Adrenal gland (tissue), 5 donors: ENCODE data around the gene XYLT1.

Experiments used
- POLR2A ChIP-seq, 2 donors: fragments of 450-650 bp; IDR thresholded peaks; one replicate each; pipeline ENCODE4 v1.6.1; 2017; ENCODE audit warnings: antibody characterized with exemption in 2 of 2, mild to moderate bottlenecking in 2 of 2, moderate library complexity in 1 of 2
- TF ChIP-seq, protein P1 (sequence below), 6 experiments: fragments of 450-650 bp in 4 of 6; fragments of 200-600 bp in 2 of 6; sonication (generic) in 1 of 6; IDR thresholded peaks; 1 replicate in 5 of 6; 2 replicates in 1 of 6; pipeline versions ENCODE4 v1.5.1 to v1.8.0; 2016 to 2021; ENCODE audit warnings: antibody characterized with exemption in 6 of 6, mild to moderate bottlenecking in 2 of 6, moderate library complexity in 1 of 6
- donor health status: DM: no; HTN: no; CAD: no.

DNA sequence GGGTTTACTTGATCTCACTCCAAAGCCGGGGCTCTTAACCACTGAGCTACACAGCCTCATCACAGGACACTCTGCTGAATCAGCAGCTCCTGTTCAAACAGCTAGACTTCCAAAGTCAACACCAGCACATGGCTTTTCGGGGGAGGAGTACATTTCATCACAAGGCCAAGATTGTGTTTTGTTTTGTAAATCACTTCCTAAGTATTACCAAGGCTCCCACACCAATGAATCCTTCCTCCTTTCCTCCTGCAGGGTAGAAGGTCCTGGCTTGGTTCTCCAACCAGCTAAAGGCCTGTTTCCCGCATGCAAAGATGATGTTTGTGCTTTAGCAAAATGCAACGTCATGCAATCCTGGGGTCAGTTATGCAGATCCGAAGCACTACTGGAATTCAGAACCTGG, 152.5 kb downstream of the XYLT1 start:
- no peak for TF ChIP-seq POLR2A (IDR thresholded peaks at IDR 0.05)
- TF ChIP-seq, protein P1, sequence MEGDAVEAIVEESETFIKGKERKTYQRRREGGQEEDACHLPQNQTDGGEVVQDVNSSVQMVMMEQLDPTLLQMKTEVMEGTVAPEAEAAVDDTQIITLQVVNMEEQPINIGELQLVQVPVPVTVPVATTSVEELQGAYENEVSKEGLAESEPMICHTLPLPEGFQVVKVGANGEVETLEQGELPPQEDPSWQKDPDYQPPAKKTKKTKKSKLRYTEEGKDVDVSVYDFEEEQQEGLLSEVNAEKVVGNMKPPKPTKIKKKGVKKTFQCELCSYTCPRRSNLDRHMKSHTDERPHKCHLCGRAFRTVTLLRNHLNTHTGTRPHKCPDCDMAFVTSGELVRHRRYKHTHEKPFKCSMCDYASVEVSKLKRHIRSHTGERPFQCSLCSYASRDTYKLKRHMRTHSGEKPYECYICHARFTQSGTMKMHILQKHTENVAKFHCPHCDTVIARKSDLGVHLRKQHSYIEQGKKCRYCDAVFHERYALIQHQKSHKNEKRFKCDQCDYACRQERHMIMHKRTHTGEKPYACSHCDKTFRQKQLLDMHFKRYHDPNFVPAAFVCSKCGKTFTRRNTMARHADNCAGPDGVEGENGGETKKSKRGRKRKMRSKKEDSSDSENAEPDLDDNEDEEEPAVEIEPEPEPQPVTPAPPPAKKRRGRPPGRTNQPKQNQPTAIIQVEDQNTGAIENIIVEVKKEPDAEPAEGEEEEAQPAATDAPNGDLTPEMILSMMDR (IDR thresholded peaks at IDR 0.05) = no peak
